Smooth muscle cell (in vitro differentiated cells): ENCODE data around the gene FAM171A2. TPM values are rescaled to one million over a fixed set of nuclear protein-coding genes. Genes with fewer than 3 reads are reported as not detected.
A peak's percentile ranks its signal among the peaks of the same experiment; 100 is the strongest.

Experiments used
- DNase-seq: peaks from one replicate; lab custom pipeline; 2025; ENCODE audit not compliant: unreplicated experiment; lab: John Stamatoyannopoulos, UW
- H2AFZ ChIP-seq: fragments of 200-600 bp; sonication (generic); 2 replicates; pipeline ENCODE4 v1.6.0; 2016; ENCODE audit warnings: antibody characterized with exemption, low read depth, mild to moderate bottlenecking
- H3F3A ChIP-seq: fragments of 200-600 bp; sonication (generic); 2 replicates; pipeline ENCODE4 v1.6.0; 2017; ENCODE audit warnings: antibody characterized with exemption, low read depth
- H3K27ac ChIP-seq: fragments of 200-600 bp; sonication (generic); 2 replicates; pipeline ENCODE4 v1.5.1; 2016; ENCODE audit warnings: low read depth, mild to moderate bottlenecking
- H3K27me3 ChIP-seq: fragments of 200-600 bp; sonication (generic); 2 replicates; pipeline ENCODE4 v1.6.1; 2016; ENCODE audit warnings: low read depth, mild to moderate bottlenecking
- H3K36me3 ChIP-seq: fragments of 200-600 bp; sonication (generic); 2 replicates; pipeline ENCODE4 v1.5.1; 2016; ENCODE audit warnings: low read depth
- H3K4me1 ChIP-seq: fragments of 200-600 bp; sonication (generic); 2 replicates; pipeline ENCODE4 v1.5.1; 2016; ENCODE audit warnings: low read depth
- H3K4me2 ChIP-seq: fragments of 200-600 bp; sonication (generic); 2 replicates; pipeline ENCODE4 v1.6.0; 2016; ENCODE audit warnings: mild to moderate bottlenecking
- H3K4me3 ChIP-seq: fragments of 200-600 bp; sonication (generic); 2 replicates; pipeline ENCODE4 v1.5.1; 2016; ENCODE audit warnings: mild to moderate bottlenecking
- H3K79me2 ChIP-seq: fragments of 200-600 bp; sonication (generic); 2 replicates; pipeline ENCODE4 v1.6.0; 2016; ENCODE audit warnings: low read depth, mild to moderate bottlenecking
- H3K9ac ChIP-seq: fragments of 200-600 bp; sonication (generic); 2 replicates; pipeline ENCODE4 v1.6.0; 2016; ENCODE audit warnings: low read depth
- H3K9me3 ChIP-seq: fragments of 200-600 bp; sonication (generic); replicated peaks from 2 replicates; pipeline ENCODE4 v1.5.1; 2016; ENCODE audit warnings: low read depth
- H4K20me1 ChIP-seq: fragments of 200-600 bp; sonication (generic); 2 replicates; pipeline ENCODE4 v1.6.0; 2016; ENCODE audit warnings: low read depth
- CTCF ChIP-seq: fragments of 200-600 bp; sonication (generic); IDR thresholded peaks from 2 replicates; pipeline ENCODE4 v1.5.1; 2017; ENCODE audit warnings: borderline replicate concordance, mild to moderate bottlenecking, antibody characterized with exemption; ENCODE audit not compliant: insufficient read depth, poor library complexity, severe bottlenecking
- WGBS: methylation state at CpG from one replicate; pipeline ENCODE4 v1.1.7; 2016; ENCODE audit warnings: low lambda C conversion rate; 5-methylcytosine and 5-hydroxymethylcytosine counted together
- polyA plus RNA-seq: library from polyadenylated mRNA; unstranded; fragments of >200 nt; fragmentation: Nextera tagmentation; extraction: Ambion mirVana; gene quantifications from 2 replicates; pipeline ENCODE4 v1.2.1, GENCODE V29; 2016
- total RNA-seq: library from RNA; depleted of rRNA; stranded (reverse); fragments of >200 nt; gene quantifications from 2 replicates; pipeline ENCODE4 v1.2.3, GENCODE V29; 2014

The FAM171A2 gene
- total and polyA plus RNA-seq, 2 experiments from 2014 or later: 28.4 to 31.5 TPM

GRCh38 chr17:44352828-44353671 lies 10.6 kb downstream of the FAM171A2 start:
- Histone ChIP-seq H3K9me3 (no peaks in the 10 kb centered on the region), H3K9ac (no peak overlapping the region), H3K4me3 (peak overlapping the region; percentile 55), H4K20me1 (peaks cover 5% of the 10 kb centered on the region), H3K36me3 (no peaks in the 10 kb centered on the region), H3K79me2 (no peaks in the 10 kb centered on the region), H3K4me1 (no peaks in the 10 kb centered on the region), H3K27me3 (no peaks in the 10 kb centered on the region), H2AFZ (no peak overlapping the region), H3F3A (peaks cover 7% of the 10 kb centered on the region), H3K4me2 (peak overlapping the region; percentile 91), H3K27ac (peak overlapping the region; percentile 35)
- DNase-seq: no peak
- WGBS: 88% methylated on average over 8 of the region's 22 CpGs
- TF ChIP-seq CTCF: no peak

DNA sequence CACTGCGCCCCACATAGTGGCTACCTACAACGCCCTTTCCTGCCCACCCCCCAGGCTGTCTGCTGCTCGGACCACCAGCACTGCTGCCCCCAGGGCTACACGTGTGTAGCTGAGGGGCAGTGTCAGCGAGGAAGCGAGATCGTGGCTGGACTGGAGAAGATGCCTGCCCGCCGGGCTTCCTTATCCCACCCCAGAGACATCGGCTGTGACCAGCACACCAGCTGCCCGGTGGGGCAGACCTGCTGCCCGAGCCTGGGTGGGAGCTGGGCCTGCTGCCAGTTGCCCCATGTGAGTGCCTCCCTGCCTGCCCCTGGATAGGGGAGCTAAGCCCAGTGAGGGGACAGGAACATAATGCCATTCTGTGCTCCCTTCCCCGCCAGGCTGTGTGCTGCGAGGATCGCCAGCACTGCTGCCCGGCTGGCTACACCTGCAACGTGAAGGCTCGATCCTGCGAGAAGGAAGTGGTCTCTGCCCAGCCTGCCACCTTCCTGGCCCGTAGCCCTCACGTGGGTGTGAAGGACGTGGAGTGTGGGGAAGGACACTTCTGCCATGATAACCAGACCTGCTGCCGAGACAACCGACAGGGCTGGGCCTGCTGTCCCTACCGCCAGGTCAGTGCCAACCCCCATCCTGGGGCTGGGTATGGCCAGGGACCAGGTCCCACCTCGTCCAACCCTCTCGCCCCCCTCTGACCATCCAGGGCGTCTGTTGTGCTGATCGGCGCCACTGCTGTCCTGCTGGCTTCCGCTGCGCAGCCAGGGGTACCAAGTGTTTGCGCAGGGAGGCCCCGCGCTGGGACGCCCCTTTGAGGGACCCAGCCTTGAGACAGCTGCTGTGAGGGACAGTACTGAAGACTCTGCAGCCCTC lies 11.5 kb downstream of the FAM171A2 start:
- no peaks in the 10 kb centered on the region for H3K9me3 ChIP-seq
- TF ChIP-seq CTCF: no peak
- H3K4me3 ChIP-seq: no peak overlapping the region
- 96% methylated on average over 36 of the region's 36 CpGs for WGBS
- no peak overlapping the region for H2AFZ ChIP-seq
- H3F3A ChIP-seq: peaks cover 4% of the 10 kb centered on the region
- H3K27me3 ChIP-seq: no peaks in the 10 kb centered on the region
- H3K9ac ChIP-seq: no peak overlapping the region
- H3K4me1 ChIP-seq: no peaks in the 10 kb centered on the region
- H3K79me2 ChIP-seq: no peaks in the 10 kb centered on the region
- H3K27ac ChIP-seq: no peak overlapping the region
- DNase-seq: no peak
- H3K4me2 ChIP-seq: no peak overlapping the region
- peaks cover 3% of the 10 kb centered on the region for H4K20me1 ChIP-seq
- no peaks in the 10 kb centered on the region for H3K36me3 ChIP-seq

DNA sequence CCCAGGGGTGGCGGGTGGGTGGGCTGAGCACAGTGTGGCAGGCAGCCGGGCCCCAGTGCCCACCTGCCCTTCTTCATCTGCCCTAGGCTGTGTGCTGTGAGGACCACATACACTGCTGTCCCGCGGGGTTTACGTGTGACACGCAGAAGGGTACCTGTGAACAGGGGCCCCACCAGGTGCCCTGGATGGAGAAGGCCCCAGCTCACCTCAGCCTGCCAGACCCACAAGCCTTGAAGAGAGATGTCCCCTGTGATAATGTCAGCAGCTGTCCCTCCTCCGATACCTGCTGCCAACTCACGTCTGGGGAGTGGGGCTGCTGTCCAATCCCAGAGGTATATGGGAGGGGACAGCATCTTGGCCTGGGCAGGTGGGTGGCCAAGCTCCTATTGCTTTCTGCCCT lies 12.2 kb downstream of the FAM171A2 start:
- no peak overlapping the region for H2AFZ ChIP-seq
- H3K4me3 ChIP-seq: no peak overlapping the region
- no peak for TF ChIP-seq CTCF
- H3F3A ChIP-seq: peaks cover 4% of the 10 kb centered on the region
- H3K36me3 ChIP-seq: no peaks in the 10 kb centered on the region
- no peak overlapping the region for H3K9ac ChIP-seq
- no peaks in the 10 kb centered on the region for H3K79me2 ChIP-seq
- no peaks in the 10 kb centered on the region for H3K4me1 ChIP-seq
- H3K4me2 ChIP-seq: no peak overlapping the region
- H3K27ac ChIP-seq: no peak overlapping the region
- no peaks in the 10 kb centered on the region for H3K27me3 ChIP-seq
- peaks cover 5% of the 10 kb centered on the region for H4K20me1 ChIP-seq
- H3K9me3 ChIP-seq: no peaks in the 10 kb centered on the region
- no peak for DNase-seq
- WGBS: 94% methylated on average over 8 of the region's 8 CpGs
